H9 (cell line): ENCODE data around the gene SLC36A3. TPM values are rescaled to one million over a fixed set of nuclear protein-coding genes. Genes with fewer than 3 reads are reported as not detected.
A peak's percentile ranks its signal among the peaks of the same experiment; 100 is the strongest.

Source experiments
- DNase-seq: peaks from one replicate; pipeline ENCODE4 v3.0.0-alpha.2; 2017
- H2AFZ ChIP-seq: one replicate; pipeline ENCODE4 v1.6.1; 2013; ENCODE audit warnings: mild to moderate bottlenecking, low read length, control low read depth, moderate library complexity
- H2AK5ac ChIP-seq: 2 replicates; pipeline ENCODE4 v1.6.1; 2013; ENCODE audit warnings: low read length, control low read depth, mixed read lengths; ENCODE audit not compliant: insufficient read length
- H2BK120ac ChIP-seq: one replicate; pipeline ENCODE4 v1.6.1; 2013; ENCODE audit warnings: low read depth, mild to moderate bottlenecking, low read length, control low read depth, inconsistent platforms; ENCODE audit not compliant: poor library complexity, severe bottlenecking
- H2BK12ac ChIP-seq: 2 replicates; pipeline ENCODE4 v1.6.1; 2013; ENCODE audit warnings: low read length, control low read depth, mixed read lengths, low read depth; ENCODE audit not compliant: insufficient read length
- H2BK15ac ChIP-seq: 2 replicates; pipeline ENCODE4 v1.6.1; 2013; ENCODE audit warnings: low read depth, low read length, control low read depth
- H2BK20ac ChIP-seq: one replicate; pipeline ENCODE4 v1.6.1; 2013; ENCODE audit warnings: low read depth, mild to moderate bottlenecking, low read length, control low read depth, inconsistent platforms; ENCODE audit not compliant: poor library complexity, severe bottlenecking
- H2BK5ac ChIP-seq: 2 replicates; pipeline ENCODE4 v1.6.1; 2013; ENCODE audit warnings: low read length, control low read depth, mixed read lengths; ENCODE audit not compliant: insufficient read length
- H3K14ac ChIP-seq: 2 replicates; pipeline ENCODE4 v1.6.1; 2013; ENCODE audit warnings: low read length, control low read depth; ENCODE audit not compliant: insufficient read depth
- H3K18ac ChIP-seq: 2 replicates; pipeline ENCODE4 v1.6.1; 2013; ENCODE audit warnings: low read depth, mild to moderate bottlenecking, mixed read lengths, low read length, control low read depth; ENCODE audit not compliant: insufficient read length
- H3K23ac ChIP-seq: 2 replicates; pipeline ENCODE4 v1.6.1; 2013; ENCODE audit warnings: low read length, control low read depth, mixed read lengths, low read depth; ENCODE audit not compliant: insufficient read length
- H3K23me2 ChIP-seq: 2 replicates; pipeline ENCODE4 v1.6.1; 2013; ENCODE audit warnings: low read depth, mild to moderate bottlenecking, mixed read lengths, low read length, control low read depth; ENCODE audit not compliant: insufficient read length, poor library complexity, severe bottlenecking
- H3K27ac ChIP-seq: 2 replicates; pipeline ENCODE4 v1.5.1; 2013; ENCODE audit warnings: low read length, control low read depth, mixed read lengths, low read depth; ENCODE audit not compliant: insufficient read length
- H3K27me3 ChIP-seq: 2 replicates; pipeline ENCODE4 v1.6.1; 2013; ENCODE audit warnings: low read length, control low read depth, inconsistent platforms; ENCODE audit not compliant: insufficient read depth
- H3K4ac ChIP-seq: 2 replicates; pipeline ENCODE4 v1.6.1; 2013; ENCODE audit warnings: low read depth, mild to moderate bottlenecking, control low read depth, inconsistent platforms, low read length, moderate library complexity
- H3K4me1 ChIP-seq: 2 replicates; pipeline ENCODE4 v1.6.1; 2013; ENCODE audit warnings: low read length, control low read depth, inconsistent platforms; ENCODE audit not compliant: insufficient read depth
- H3K4me2 ChIP-seq: 2 replicates; pipeline ENCODE4 v1.6.1; 2013; ENCODE audit warnings: low read length, control low read depth, mixed read lengths; ENCODE audit not compliant: insufficient read length, insufficient read depth
- H3K56ac ChIP-seq: 2 replicates; pipeline ENCODE4 v1.6.1; 2013; ENCODE audit warnings: low read depth, mild to moderate bottlenecking, mixed read lengths, low read length, control low read depth; ENCODE audit not compliant: insufficient read length
- H3K79me1 ChIP-seq: 2 replicates; pipeline ENCODE4 v1.6.1; 2013; ENCODE audit warnings: low read depth, mild to moderate bottlenecking, moderate library complexity, low read length, control low read depth, inconsistent platforms; ENCODE audit not compliant: insufficient read depth, poor library complexity, severe bottlenecking
- H3K79me2 ChIP-seq: 2 replicates; pipeline ENCODE4 v1.6.1; 2013; ENCODE audit warnings: low read length, control low read depth, inconsistent platforms; ENCODE audit not compliant: insufficient read depth
- H3K9ac ChIP-seq: 2 replicates; pipeline ENCODE4 v1.6.1; 2013; ENCODE audit warnings: low read length, control low read depth, mixed read lengths; ENCODE audit not compliant: insufficient read length; ENCODE audit errors: extremely low read depth
- H3K9me3 ChIP-seq: one replicate; pipeline ENCODE4 v1.6.1; 2013; ENCODE audit warnings: low read depth, low read length, inconsistent platforms; ENCODE audit not compliant: control insufficient read depth
- H3T11ph ChIP-seq: one replicate; pipeline ENCODE4 v1.6.1; 2013; ENCODE audit warnings: mild to moderate bottlenecking, low read length, control low read depth, inconsistent platforms
- H4K20me1 ChIP-seq: one replicate; pipeline ENCODE4 v1.6.1; 2013; ENCODE audit not compliant: control insufficient read depth, insufficient read length, insufficient read depth
- H4K5ac ChIP-seq: 2 replicates; pipeline ENCODE4 v1.6.1; 2013; ENCODE audit warnings: low read depth, mild to moderate bottlenecking, mixed read lengths, low read length, control low read depth; ENCODE audit not compliant: insufficient read length
- H4K8ac ChIP-seq: replicated peaks from 2 replicates; pipeline ENCODE4 v1.6.1; 2013; ENCODE audit warnings: low read length, control low read depth, mixed read lengths, low read depth; ENCODE audit not compliant: insufficient read length
- H4K91ac ChIP-seq: 2 replicates; pipeline ENCODE4 v1.6.1; 2013; ENCODE audit warnings: low read depth, mild to moderate bottlenecking, moderate library complexity, mixed read lengths, low read length, control low read depth; ENCODE audit not compliant: insufficient read length
- H3K27ac Mint-ChIP-seq, 3 experiments: 2 replicates in 2 of 3; 3 replicates in 1 of 3; pipeline ENCODE4 v1.8.0; 2020 to 2021; ENCODE audit warnings: mixed read lengths in 3 of 3, mild to moderate bottlenecking in 1 of 3, moderate library complexity in 1 of 3
- H3K27me3 Mint-ChIP-seq: 2 replicates; pipeline ENCODE4 v1.8.0; 2021; ENCODE audit warnings: low read depth, mild to moderate bottlenecking, moderate library complexity, mixed read lengths
- H3K36me3 Mint-ChIP-seq, 3 experiments: 2 replicates in 2 of 3; 3 replicates in 1 of 3; pipeline ENCODE4 v1.8.0; 2020 to 2021; ENCODE audit warnings: low read depth in 3 of 3, mixed read lengths in 3 of 3; ENCODE audit not compliant: insufficient read depth in 1 of 3
- H3K4me1 Mint-ChIP-seq, 2 experiments: 2 replicates each; pipeline ENCODE4 v1.8.0; 2020; ENCODE audit warnings: mixed read lengths in 2 of 2
- H3K4me3 Mint-ChIP-seq, 2 experiments: 2 replicates in 1 of 2; 3 replicates in 1 of 2; pipeline ENCODE4 v1.8.0; 2020 to 2021; ENCODE audit warnings: mild to moderate bottlenecking in 2 of 2, mixed read lengths in 2 of 2, moderate library complexity in 1 of 2
- H3K9me3 Mint-ChIP-seq, 2 experiments: 2 replicates in 1 of 2; 3 replicates in 1 of 2; pipeline ENCODE4 v1.8.0; 2020; ENCODE audit warnings: mild to moderate bottlenecking in 2 of 2, mixed read lengths in 2 of 2, moderate library complexity in 1 of 2
- WGBS: extraction: QIAGEN DNeasy Blood & Tissue Kit; methylation state at CpG from one replicate; pipeline ENCODE4 v1.1.7; 2013; ENCODE audit warnings: missing lambda C conversion rate, low lambda C conversion rate, mixed read lengths; ENCODE audit not compliant: insufficient read length; ENCODE audit errors: extremely low coverage; 5-methylcytosine and 5-hydroxymethylcytosine counted together
- total RNA-seq: library from RNA; stranded (reverse); gene quantifications from 2 replicates; pipeline ENCODE4 v1.2.1, GENCODE V29; 2021
- TF ChIP-seq, protein P1 (sequence below): fragments of 200-600 bp; sonication (generic); conservative IDR thresholded peaks from 3 replicates; pipeline ENCODE4 v1.8.0; 2021; ENCODE audit warnings: antibody characterized with exemption, mild to moderate bottlenecking

Gene SLC36A3
- total RNA-seq, 1 experiment from 2014 or later: not detected

DNA sequence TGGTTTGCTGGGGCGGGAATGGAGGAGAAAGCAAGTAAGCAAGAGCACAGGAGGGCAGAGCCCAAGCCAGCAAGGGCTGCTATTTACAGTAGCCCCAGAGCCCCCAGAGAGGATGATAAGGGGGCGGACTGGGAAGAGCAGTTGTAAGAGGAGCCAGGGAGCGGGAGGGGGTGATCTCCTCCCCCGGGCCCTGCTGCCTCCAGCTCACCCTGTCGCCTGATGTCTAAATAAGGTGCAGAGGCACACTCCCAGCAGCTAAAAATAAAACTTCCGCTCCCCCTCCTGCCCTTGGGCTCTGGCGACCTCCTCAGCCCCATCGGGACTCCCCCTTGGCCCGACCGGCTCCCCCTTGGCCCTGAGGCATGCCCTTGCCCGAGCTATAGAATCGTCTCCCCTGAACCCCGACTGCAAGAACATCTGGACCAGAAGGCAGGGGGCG, 65.2 kb downstream of the SLC36A3 start:
- no peak overlapping the region for H3T11ph ChIP-seq
- no peak overlapping the region for H3K27ac ChIP-seq
- no CpG with 5 or more reads among the region's 14 CpGs for WGBS

More for the DNA sequence above, 65.2 kb downstream of the SLC36A3 start:
- no peak overlapping the region for H3K4me2 ChIP-seq
- no peaks in the 10 kb centered on the region for H3K27me3 ChIP-seq
- no peaks in the 10 kb centered on the region for H3K79me2 ChIP-seq
- H2BK15ac ChIP-seq: no peak overlapping the region
- Mint-ChIP-seq H3K4me1 (peaks cover 18 to 35% of the 10 kb centered on the region in 2 experiments), H3K36me3 (peaks cover 0 to 6% (median 0%) of the 10 kb centered on the region in 3 experiments; a peak in 1 of 7 replicates), H3K27me3 (peaks cover 5% of the 10 kb centered on the region; the same call in 1 of the 2 replicates), H3K27ac (no peak overlapping the region), H3K9me3 (peaks cover 6% of the 10 kb centered on the region in 2 experiments; a peak in 3 of 5 replicates), H3K4me3 (no peak overlapping the region)
- H4K20me1 ChIP-seq: no peaks in the 10 kb centered on the region
- H4K5ac ChIP-seq: no peak overlapping the region
- no peak overlapping the region for H2BK120ac ChIP-seq
- H2AFZ ChIP-seq: no peak overlapping the region
- H4K8ac ChIP-seq: no peak overlapping the region
- H4K91ac ChIP-seq: no peak overlapping the region
- no peaks in the 10 kb centered on the region for H3K79me1 ChIP-seq
- H3K9me3 ChIP-seq: no peaks in the 10 kb centered on the region
- no peak overlapping the region for H3K4ac ChIP-seq
- peak; percentile 45 for DNase-seq
- H2BK20ac ChIP-seq: no peak overlapping the region
- H3K23me2 ChIP-seq: no peaks in the 10 kb centered on the region
- 0 out of 2 replicates have a peak overlapping the region, but pooled peaks have one; percentile 27 for H3K14ac ChIP-seq
- H3K56ac ChIP-seq: no peak overlapping the region
- H3K23ac ChIP-seq: no peak overlapping the region
- no peak overlapping the region for H2BK12ac ChIP-seq
- TF ChIP-seq, protein P1, sequence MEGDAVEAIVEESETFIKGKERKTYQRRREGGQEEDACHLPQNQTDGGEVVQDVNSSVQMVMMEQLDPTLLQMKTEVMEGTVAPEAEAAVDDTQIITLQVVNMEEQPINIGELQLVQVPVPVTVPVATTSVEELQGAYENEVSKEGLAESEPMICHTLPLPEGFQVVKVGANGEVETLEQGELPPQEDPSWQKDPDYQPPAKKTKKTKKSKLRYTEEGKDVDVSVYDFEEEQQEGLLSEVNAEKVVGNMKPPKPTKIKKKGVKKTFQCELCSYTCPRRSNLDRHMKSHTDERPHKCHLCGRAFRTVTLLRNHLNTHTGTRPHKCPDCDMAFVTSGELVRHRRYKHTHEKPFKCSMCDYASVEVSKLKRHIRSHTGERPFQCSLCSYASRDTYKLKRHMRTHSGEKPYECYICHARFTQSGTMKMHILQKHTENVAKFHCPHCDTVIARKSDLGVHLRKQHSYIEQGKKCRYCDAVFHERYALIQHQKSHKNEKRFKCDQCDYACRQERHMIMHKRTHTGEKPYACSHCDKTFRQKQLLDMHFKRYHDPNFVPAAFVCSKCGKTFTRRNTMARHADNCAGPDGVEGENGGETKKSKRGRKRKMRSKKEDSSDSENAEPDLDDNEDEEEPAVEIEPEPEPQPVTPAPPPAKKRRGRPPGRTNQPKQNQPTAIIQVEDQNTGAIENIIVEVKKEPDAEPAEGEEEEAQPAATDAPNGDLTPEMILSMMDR: no peak
- H3K4me1 ChIP-seq: peaks cover 2% of the 10 kb centered on the region; the same call in 1 of the 2 replicates
- no peak overlapping the region for H3K9ac ChIP-seq
- no peak overlapping the region for H2AK5ac ChIP-seq
- H2BK5ac ChIP-seq: no peak overlapping the region
- H3K18ac ChIP-seq: no peak overlapping the region
